Fibroblast of villous mesenchyme (primary cell): Measurements from ENCODE around the gene CDC14A. TPM values are rescaled to one million over a fixed set of nuclear protein-coding genes. Genes with fewer than 3 reads are reported as not detected.

Source experiments
- DNase-seq: peaks from one replicate; pipeline ENCODE4 v3.0.0-alpha.2; 2010; ENCODE audit warnings: low read depth
- H3K4me3 ChIP-seq: 2 replicates; pipeline ENCODE4 v1.5.1; 2011; ENCODE audit warnings: low read depth, mild to moderate bottlenecking, low read length
- total RNA-seq: library from RNA; depleted of rRNA; stranded (reverse); fragments of >200 nt; gene quantifications from 2 replicates; pipeline ENCODE4 v1.2.3, GENCODE V29; 2012
- TF ChIP-seq, protein P1 (sequence below): IDR thresholded peaks from 2 replicates; pipeline ENCODE4 v1.5.1; 2012; ENCODE audit warnings: low read depth, mild to moderate bottlenecking, low read length; ENCODE audit not compliant: insufficient read depth

CDC14A gene
- total RNA-seq, 1 donor = 5.2 TPM

GRCh38 chr1:100441651-100442050 lies 89.3 kb downstream of the CDC14A start:
- H3K4me3 ChIP-seq = no peak overlapping the region
- TF ChIP-seq, protein P1, sequence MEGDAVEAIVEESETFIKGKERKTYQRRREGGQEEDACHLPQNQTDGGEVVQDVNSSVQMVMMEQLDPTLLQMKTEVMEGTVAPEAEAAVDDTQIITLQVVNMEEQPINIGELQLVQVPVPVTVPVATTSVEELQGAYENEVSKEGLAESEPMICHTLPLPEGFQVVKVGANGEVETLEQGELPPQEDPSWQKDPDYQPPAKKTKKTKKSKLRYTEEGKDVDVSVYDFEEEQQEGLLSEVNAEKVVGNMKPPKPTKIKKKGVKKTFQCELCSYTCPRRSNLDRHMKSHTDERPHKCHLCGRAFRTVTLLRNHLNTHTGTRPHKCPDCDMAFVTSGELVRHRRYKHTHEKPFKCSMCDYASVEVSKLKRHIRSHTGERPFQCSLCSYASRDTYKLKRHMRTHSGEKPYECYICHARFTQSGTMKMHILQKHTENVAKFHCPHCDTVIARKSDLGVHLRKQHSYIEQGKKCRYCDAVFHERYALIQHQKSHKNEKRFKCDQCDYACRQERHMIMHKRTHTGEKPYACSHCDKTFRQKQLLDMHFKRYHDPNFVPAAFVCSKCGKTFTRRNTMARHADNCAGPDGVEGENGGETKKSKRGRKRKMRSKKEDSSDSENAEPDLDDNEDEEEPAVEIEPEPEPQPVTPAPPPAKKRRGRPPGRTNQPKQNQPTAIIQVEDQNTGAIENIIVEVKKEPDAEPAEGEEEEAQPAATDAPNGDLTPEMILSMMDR = no peak

DNA sequence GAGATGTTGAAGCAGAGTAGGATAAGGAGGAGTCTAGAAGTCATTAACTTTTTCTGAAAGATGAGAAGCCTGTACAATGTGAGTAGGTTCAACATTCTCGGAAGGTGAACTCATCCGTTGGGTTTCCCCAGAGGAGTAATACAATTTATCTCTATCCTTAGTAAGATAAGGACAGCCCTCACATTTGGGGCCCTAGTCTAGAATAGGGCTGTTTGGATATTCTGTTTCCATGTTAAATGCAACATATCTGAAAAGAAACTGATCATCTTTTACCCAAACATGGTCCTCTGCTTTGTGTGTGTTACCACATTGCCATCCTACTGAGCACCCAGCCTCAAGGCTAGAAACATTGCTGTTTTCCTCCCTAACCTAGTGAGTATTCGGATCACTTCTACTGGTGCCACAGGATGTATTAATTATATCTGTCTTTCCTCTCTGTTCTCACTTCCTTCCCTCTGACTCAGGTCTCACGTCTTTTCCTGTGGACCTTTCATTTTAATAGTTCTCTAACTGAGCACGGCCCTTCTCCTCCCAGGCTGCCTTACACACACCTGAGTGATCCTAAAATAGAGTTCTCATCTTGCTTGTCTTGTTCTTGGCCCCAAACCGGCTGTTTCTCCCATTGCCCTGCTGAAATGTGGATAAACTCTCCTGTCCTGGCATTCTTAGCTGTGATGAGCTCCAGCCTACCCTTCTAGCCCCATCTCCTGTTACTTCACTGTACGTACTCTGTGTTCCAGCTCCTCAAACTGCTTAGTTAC lies 91.7 kb downstream of the CDC14A start:
- DNase-seq = peak; percentile 25

More at GRCh38 chr1:100441651-100442050, 89.3 kb downstream of the CDC14A start:
- DNase-seq = no peak

DNA sequence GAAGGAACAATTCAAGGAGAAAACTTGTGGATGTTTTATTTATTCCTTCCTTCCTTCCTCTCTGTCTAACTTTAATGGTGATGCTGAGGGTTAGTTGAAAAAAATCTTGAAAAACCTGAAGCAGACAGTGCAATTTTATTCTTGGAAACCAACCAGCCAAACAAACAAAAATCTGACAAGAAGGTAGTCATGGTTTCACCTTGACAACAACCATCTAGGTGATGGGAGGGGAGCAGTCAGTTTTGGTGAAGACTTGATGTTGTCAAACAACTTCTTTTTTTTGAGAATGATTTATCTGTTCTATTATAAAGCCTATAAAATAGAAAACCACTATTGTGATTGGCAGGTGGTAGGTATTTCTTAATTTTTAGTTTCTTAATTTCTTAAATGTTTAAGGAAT lies 93.3 kb downstream of the CDC14A start:
- TF ChIP-seq, protein P1 = no peak
- H3K4me3 ChIP-seq = no peak overlapping the region
- DNase-seq = no peak

More for the DNA sequence above, 91.7 kb downstream of the CDC14A start:
- TF ChIP-seq, protein P1 = no peak
- H3K4me3 ChIP-seq = no peak overlapping the region

DNA sequence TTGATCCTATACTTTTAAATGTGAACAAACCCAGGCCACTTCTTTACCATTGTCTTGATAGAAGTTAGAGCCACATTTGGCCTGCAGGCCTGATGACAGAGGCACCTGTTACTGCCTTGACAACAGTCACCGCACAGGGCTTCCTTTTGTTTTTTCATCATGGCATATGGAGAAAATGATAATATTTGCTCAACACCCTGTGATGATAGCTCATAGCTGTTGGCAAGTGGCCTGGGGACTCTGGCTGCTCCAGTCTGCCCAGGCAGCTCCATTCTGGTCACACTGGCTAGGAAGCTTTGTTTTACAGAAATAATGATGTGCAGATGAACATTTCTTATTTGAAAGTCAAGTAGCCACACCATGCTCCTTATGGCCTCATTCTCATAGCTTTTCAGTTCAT lies 96.1 kb downstream of the CDC14A start:
- TF ChIP-seq, protein P1 = no peak
- H3K4me3 ChIP-seq = no peak overlapping the region
- no peak for DNase-seq

DNA sequence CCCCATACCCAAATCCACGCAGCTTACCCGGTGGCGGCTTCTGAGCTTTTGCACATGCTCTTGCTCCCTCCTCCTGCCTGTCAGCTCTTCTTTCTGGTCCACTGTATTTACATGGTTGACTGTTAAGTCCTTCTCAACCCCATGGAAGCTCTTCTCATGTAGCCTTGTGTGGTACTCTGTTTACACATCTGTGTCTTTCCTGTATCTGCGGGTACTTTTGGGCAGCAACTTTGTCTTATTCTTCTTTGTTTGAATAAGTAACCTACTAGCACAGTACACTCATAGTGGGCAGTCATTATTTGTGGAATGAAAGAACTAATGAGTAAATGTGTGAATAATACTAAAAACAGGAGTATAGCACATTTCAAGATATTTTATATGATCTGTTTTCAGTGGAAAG lies 97.2 kb downstream of the CDC14A start:
- H3K4me3 ChIP-seq = no peak overlapping the region
- TF ChIP-seq, protein P1 = no peak
- no peak for DNase-seq

GRCh38 chr1:100452641-100453040 lies 100.3 kb downstream of the CDC14A start:
- TF ChIP-seq, protein P1 = no peak
- DNase-seq = peak; percentile 42
- H3K4me3 ChIP-seq = no peak overlapping the region
